ENCODE results near the gene DDR1.
"Not testable (repeated sequence)": the region's sequence is repeated elsewhere in the genome, so short reads cannot be mapped to it uniquely, and the experiment has no call there.

Gene DDR1

GRCh38 chr6:30883685-30884520 is at the start of gene DDR1:
Gene DDR1, plus strand, starts transcription at chr6:30884519. Its CDS starts 4,211 bp downstream, at chr6:30888730.
- DNase-seq = peak; percentile 61

GRCh38 chr6:30834646-30835045 is 49.7 kb upstream of the DDR1 start:
- DNase-seq = no peak

- DNase-seq = no peak
Observed at GRCh38 chr6:30835576-30835975, 48.7 kb upstream of the DDR1 start.

GRCh38 chr6:30836431-30836866 is 47.9 kb upstream of the DDR1 start:
- DNase-seq = peak; percentile 86

- DNase-seq = no peak
Observed at GRCh38 chr6:30836957-30837356, 47.4 kb upstream of the DDR1 start.

GRCh38 chr6:30837432-30837831 is 46.9 kb upstream of the DDR1 start:
- no peak for DNase-seq

- DNase-seq = no peak
Observed at GRCh38 chr6:30837870-30838269, 46.4 kb upstream of the DDR1 start.

GRCh38 chr6:30839671-30840070 is 44.6 kb upstream of the DDR1 start:
- no peak for DNase-seq

GRCh38 chr6:30840084-30840934 is 44.0 kb upstream of the DDR1 start:
- no peak for DNase-seq

- DNase-seq = no peak
Observed at GRCh38 chr6:30840935-30841643, 43.2 kb upstream of the DDR1 start.

- no peak for DNase-seq
Observed at GRCh38 chr6:30841644-30842504, 42.4 kb upstream of the DDR1 start.

- peak; percentile 77 for DNase-seq
Observed at GRCh38 chr6:30842754-30843610, 41.3 kb upstream of the DDR1 start.

GRCh38 chr6:30843611-30843998 is 40.7 kb upstream of the DDR1 start:
- no peak for DNase-seq

- peak; percentile 84 for DNase-seq
Observed at GRCh38 chr6:30844118-30844535, 40.2 kb upstream of the DDR1 start.

GRCh38 chr6:30845183-30845582 is 39.1 kb upstream of the DDR1 start:
- DNase-seq = no peak

GRCh38 chr6:30847421-30847970 is 36.8 kb upstream of the DDR1 start:
- no peak for DNase-seq

- no peak for DNase-seq
Observed at GRCh38 chr6:30847971-30848436, 36.3 kb upstream of the DDR1 start.

GRCh38 chr6:30849903-30850651 is 34.2 kb upstream of the DDR1 start:
- peak; percentile 38 for DNase-seq

- not testable (repeated sequence) for DNase-seq
Observed at GRCh38 chr6:30852459-30852858, 31.9 kb upstream of the DDR1 start.

Data from fibroblast of upper back skin (primary cell).